IMR-90 (cell line): ENCODE measurements around the gene SPAM1. TPM values are rescaled to one million over a fixed set of nuclear protein-coding genes. Genes with fewer than 3 reads are reported as not detected.

Experiments used
- ATAC-seq: fragments of 200-7000 bp; cut with Tn5 transposase; 2 replicates; pipeline ENCODE4 v1.9.1; 2020; ENCODE audit warnings: low read depth, mild to moderate bottlenecking, moderate library complexity
- BruUV-seq: library from RNA; stranded (reverse); fragments of 400-500 nt; replicated peaks from 2 replicates; lab custom pipeline; 2021; lab: Mats Ljungman, UMichigan
- CTCF ChIA-PET: fragments of 300-600 bp; formaldehyde crosslinking; extraction: SDS; loops from one replicate; lab custom pipeline; 2021; ENCODE audit warnings: antibody characterized with exemption; lab: Yijun Ruan, JAX
- POLR2A ChIA-PET: fragments of 300-600 bp; sonication (Branson Sonifier 250); formaldehyde crosslinking; loops from one replicate; lab custom pipeline; 2022; ENCODE audit warnings: antibody characterized with exemption; ENCODE audit not compliant: unreplicated experiment; lab: Charles Lee
- DNase-seq: peaks from one replicate; pipeline ENCODE4 v3.0.0; 2013
- H2AFZ ChIP-seq: replicated peaks from 2 replicates; pipeline ENCODE3; 2013; ENCODE audit warnings: low read length, mild to moderate bottlenecking; ENCODE audit not compliant: poor library complexity
- H2AK5ac ChIP-seq: 2 replicates; pipeline ENCODE4 v1.6.1; 2013; ENCODE audit warnings: low read depth, low read length, inconsistent platforms
- H2AK9ac ChIP-seq: replicated peaks from 2 replicates; pipeline ENCODE3; 2013; ENCODE audit warnings: mild to moderate bottlenecking, low read depth, low read length, moderate library complexity; ENCODE audit not compliant: poor library complexity
- H2BK120ac ChIP-seq: 2 replicates; pipeline ENCODE4 v1.6.1; 2013; ENCODE audit warnings: low read depth, low read length, inconsistent platforms
- H2BK15ac ChIP-seq: 3 replicates; pipeline ENCODE4 v1.6.1; 2013; ENCODE audit warnings: low read depth, low read length, inconsistent platforms
- H2BK20ac ChIP-seq: 2 replicates; pipeline ENCODE4 v1.6.1; 2013; ENCODE audit warnings: low read depth, mild to moderate bottlenecking, inconsistent platforms, low read length, moderate library complexity
- H2BK5ac ChIP-seq: 2 replicates; pipeline ENCODE4 v1.6.1; 2013; ENCODE audit warnings: mild to moderate bottlenecking, low read depth, low read length, inconsistent platforms; ENCODE audit not compliant: poor library complexity, severe bottlenecking
- H3K14ac ChIP-seq: replicated peaks from 2 replicates; pipeline ENCODE4 v1.6.1; 2013; ENCODE audit warnings: low read depth, low read length, inconsistent platforms
- H3K18ac ChIP-seq: 2 replicates; pipeline ENCODE4 v1.6.1; 2013; ENCODE audit warnings: low read depth, low read length, control low read depth
- H3K23ac ChIP-seq: 2 replicates; pipeline ENCODE4 v1.6.1; 2013; ENCODE audit warnings: low read depth, low read length, inconsistent platforms
- H3K27ac ChIP-seq: 2 replicates; pipeline ENCODE4 v1.5.1; 2013; ENCODE audit warnings: mild to moderate bottlenecking, control low read depth, low read length; ENCODE audit not compliant: insufficient read depth
- H3K27me3 ChIP-seq: 2 replicates; pipeline ENCODE4 v1.6.1; 2013; ENCODE audit warnings: low read length; ENCODE audit not compliant: control insufficient read depth, insufficient read depth
- H3K36me3 ChIP-seq: 2 replicates; pipeline ENCODE4 v1.6.1; 2013; ENCODE audit warnings: low read length, mixed read lengths; ENCODE audit not compliant: control insufficient read depth, insufficient read depth
- H3K4ac ChIP-seq: 2 replicates; pipeline ENCODE4 v1.6.1; 2013; ENCODE audit warnings: low read depth, low read length, inconsistent platforms
- H3K4me1 ChIP-seq: 2 replicates; pipeline ENCODE4 v1.6.1; 2013; ENCODE audit warnings: low read length, mixed read lengths; ENCODE audit not compliant: control insufficient read depth, insufficient read depth
- H3K4me2 ChIP-seq: 2 replicates; pipeline ENCODE4 v1.6.1; 2013; ENCODE audit warnings: low read depth, mild to moderate bottlenecking, control low read depth, low read length, moderate library complexity
- H3K4me3 ChIP-seq: 2 replicates; pipeline ENCODE4 v1.5.1; 2013; ENCODE audit warnings: low read depth, mild to moderate bottlenecking, control low read depth, low read length, moderate library complexity; ENCODE audit not compliant: insufficient read depth
- H3K56ac ChIP-seq: 2 replicates; pipeline ENCODE4 v1.6.1; 2013; ENCODE audit warnings: low read length, inconsistent platforms; ENCODE audit not compliant: insufficient read depth; ENCODE audit errors: extremely low read depth
- H3K79me1 ChIP-seq, 2 experiments: 2 replicates each; pipeline ENCODE4 v1.6.1; 2013; ENCODE audit warnings: low read length in 2 of 2, inconsistent platforms in 1 of 2, low read depth in 1 of 2
- H3K9ac ChIP-seq: 2 replicates; pipeline ENCODE4 v1.6.1; 2013; ENCODE audit warnings: low read depth, low read length, control low read depth
- H3K9me1 ChIP-seq: 2 replicates; pipeline ENCODE4 v1.6.1; 2013; ENCODE audit warnings: low read length, inconsistent platforms; ENCODE audit not compliant: insufficient read depth
- H3K9me3 ChIP-seq: 2 replicates; pipeline ENCODE4 v1.6.1; 2013; ENCODE audit warnings: low read length; ENCODE audit not compliant: control insufficient read depth, insufficient read depth
- H4K20me1 ChIP-seq: 2 replicates; pipeline ENCODE4 v1.6.1; 2013; ENCODE audit warnings: low read length, inconsistent platforms; ENCODE audit not compliant: insufficient read depth
- H4K5ac ChIP-seq: 2 replicates; pipeline ENCODE4 v1.6.1; 2013; ENCODE audit warnings: mild to moderate bottlenecking, low read depth, low read length, control low read depth
- H4K8ac ChIP-seq, 2 experiments: 2 replicates each; pipeline ENCODE4 v1.6.1; 2013; ENCODE audit warnings: low read depth in 2 of 2, low read length in 2 of 2, control low read depth in 1 of 2, inconsistent platforms in 1 of 2
- H4K91ac ChIP-seq: 2 replicates; pipeline ENCODE4 v1.6.1; 2013; ENCODE audit warnings: low read depth, low read length, inconsistent platforms; ENCODE audit not compliant: insufficient read depth
- CTCF ChIP-seq: conservative IDR thresholded peaks from 2 replicates; pipeline ENCODE4 v1.5.1; 2012; ENCODE audit warnings: mild to moderate bottlenecking, low read depth, low read length, improper control_type of control experiment
- MXI1 ChIP-seq: IDR thresholded peaks from 2 replicates; pipeline ENCODE4 v1.6.1; 2012; ENCODE audit warnings: low read depth, mild to moderate bottlenecking, low read length, moderate library complexity, borderline replicate concordance
- POLR2A ChIP-seq: IDR thresholded peaks from 2 replicates; pipeline ENCODE4 v1.6.1; 2012; ENCODE audit warnings: mild to moderate bottlenecking, low read depth, low read length
- RCOR1 ChIP-seq: IDR thresholded peaks from 2 replicates; pipeline ENCODE4 v1.6.1; 2012; ENCODE audit warnings: mild to moderate bottlenecking, low read length, improper control_type of control experiment; ENCODE audit not compliant: insufficient replicate concordance
- RFX5 ChIP-seq: IDR thresholded peaks from 2 replicates; pipeline ENCODE4 v1.8.0; 2012; ENCODE audit warnings: low read depth, mild to moderate bottlenecking, low read length, moderate library complexity
- WGBS, 2 experiments: methylation state at CpG; one replicate each; pipeline versions ENCODE4 v1.1.5 to v1.1.7; 2013; ENCODE audit warnings: missing lambda C conversion rate in 2 of 2; ENCODE audit not compliant: insufficient read length in 1 of 2; ENCODE audit errors: extremely low coverage in 2 of 2; 5-methylcytosine and 5-hydroxymethylcytosine counted together
- dilution Hi-C: fragments of 300-500 bp; cut with HindIII; formaldehyde crosslinking; loops from one replicate; pipeline ENCODE4 v1.14.3; 2018; ENCODE audit warnings: low sequenced_read_pairs; ENCODE audit not compliant: unreplicated experiment
- in situ Hi-C: fragments of 300-500 bp; cut with MboI; formaldehyde crosslinking; loops from 3 replicates; pipeline ENCODE4 v1.14.3; 2019; ENCODE audit warnings: low sequenced_read_pairs, inconsistent platforms, mixed read lengths
- intact Hi-C: fragments of 100-400 bp; cut with micrococcal nuclease; formaldehyde crosslinking; loops from 2 replicates; pipeline ENCODE4 v1.10.0; 2022
- polyA plus RNA-seq, 3 experiments: library from polyadenylated mRNA; depleted of rRNA; stranded (reverse); fragments of >200 nt; gene quantifications; 2 replicates each; pipeline ENCODE4 v1.2.3, GENCODE V29; 2012; ENCODE audit warnings: low replicate concordance in 1 of 3
- total RNA-seq: library from RNA; depleted of rRNA; stranded (reverse); fragments of >200 nt; gene quantifications from 2 replicates; pipeline ENCODE4 v1.2.3, GENCODE V29; 2012
- TF ChIP-seq, protein P1 (sequence below): fragments of 150-350 bp; IDR thresholded peaks from 2 replicates; pipeline ENCODE4 v1.6.1; 2016; ENCODE audit warnings: low read depth, mild to moderate bottlenecking, low read length, moderate library complexity, borderline replicate concordance
- TF ChIP-seq, protein P2 (sequence below): fragments of 150-350 bp; IDR thresholded peaks from 2 replicates; pipeline ENCODE4 v1.6.1; 2017; ENCODE audit warnings: mild to moderate bottlenecking, antibody characterized with exemption, low read length, low read depth

The SPAM1 gene
- total and polyA plus RNA-seq, 2 of the 4 experiments (the other 2 are of a cell fraction), result not detected

DNA sequence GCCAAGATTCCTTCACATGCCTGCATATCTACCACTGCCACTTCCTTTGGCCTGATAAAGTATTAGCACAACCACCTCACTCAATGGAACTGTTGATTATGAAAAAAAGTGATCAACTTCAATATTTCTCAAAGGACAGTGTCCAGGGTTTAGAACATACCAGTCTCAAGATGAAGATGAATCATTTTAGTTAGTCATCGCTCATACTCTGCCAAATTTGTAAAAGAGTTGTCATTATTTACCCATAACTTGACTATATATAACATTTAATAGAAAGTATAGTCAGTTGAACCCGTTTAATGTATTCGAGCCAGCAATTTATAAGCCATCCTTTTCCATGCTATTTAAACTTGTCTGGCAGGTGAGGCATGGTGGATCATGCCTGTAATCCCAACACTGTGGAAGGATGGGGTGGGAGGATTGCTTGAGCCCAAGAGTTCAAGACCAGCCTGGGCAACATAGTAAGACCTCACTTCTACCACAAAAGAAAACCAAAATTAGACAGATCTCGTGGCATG is 33.2 kb downstream of the SPAM1 start:
- H4K20me1 ChIP-seq, result no peaks in the 10 kb centered on the region
- H3K36me3 ChIP-seq, result no peaks in the 10 kb centered on the region
- H3K27me3 ChIP-seq, result no peaks in the 10 kb centered on the region
- no peak overlapping the region for H3K27ac ChIP-seq
- intact Hi-C loops, result no loop called here
- H4K5ac ChIP-seq, result no peak overlapping the region
- no peak overlapping the region for H2BK120ac ChIP-seq
- H3K4ac ChIP-seq, result no peak overlapping the region
- BruUV-seq, result no TSS peak
- no peak overlapping the region for H2AFZ ChIP-seq
- no peak overlapping the region for H4K8ac ChIP-seq
- H3K4me1 ChIP-seq, result no peaks in the 10 kb centered on the region
- ATAC-seq (no peak), DNase-seq (no peak)
- H3K23ac ChIP-seq, result no peak overlapping the region
- TF ChIP-seq POLR2A, result no peak
- TF ChIP-seq RCOR1, result no peak
- no peak for TF ChIP-seq CTCF
- TF ChIP-seq RFX5, result no peak
- TF ChIP-seq, protein P1, sequence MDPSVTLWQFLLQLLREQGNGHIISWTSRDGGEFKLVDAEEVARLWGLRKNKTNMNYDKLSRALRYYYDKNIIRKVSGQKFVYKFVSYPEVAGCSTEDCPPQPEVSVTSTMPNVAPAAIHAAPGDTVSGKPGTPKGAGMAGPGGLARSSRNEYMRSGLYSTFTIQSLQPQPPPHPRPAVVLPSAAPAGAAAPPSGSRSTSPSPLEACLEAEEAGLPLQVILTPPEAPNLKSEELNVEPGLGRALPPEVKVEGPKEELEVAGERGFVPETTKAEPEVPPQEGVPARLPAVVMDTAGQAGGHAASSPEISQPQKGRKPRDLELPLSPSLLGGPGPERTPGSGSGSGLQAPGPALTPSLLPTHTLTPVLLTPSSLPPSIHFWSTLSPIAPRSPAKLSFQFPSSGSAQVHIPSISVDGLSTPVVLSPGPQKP, result no peak
- no peak for TF ChIP-seq MXI1
- TF ChIP-seq, protein P2, sequence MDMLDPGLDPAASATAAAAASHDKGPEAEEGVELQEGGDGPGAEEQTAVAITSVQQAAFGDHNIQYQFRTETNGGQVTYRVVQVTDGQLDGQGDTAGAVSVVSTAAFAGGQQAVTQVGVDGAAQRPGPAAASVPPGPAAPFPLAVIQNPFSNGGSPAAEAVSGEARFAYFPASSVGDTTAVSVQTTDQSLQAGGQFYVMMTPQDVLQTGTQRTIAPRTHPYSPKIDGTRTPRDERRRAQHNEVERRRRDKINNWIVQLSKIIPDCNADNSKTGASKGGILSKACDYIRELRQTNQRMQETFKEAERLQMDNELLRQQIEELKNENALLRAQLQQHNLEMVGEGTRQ, result no peak
- H2AK5ac ChIP-seq, result no peak overlapping the region
- no CpG with 5 or more reads among the region's 4 CpGs for WGBS, 2 experiments
- H2BK15ac ChIP-seq, result no peak overlapping the region
- H3K4me2 ChIP-seq, result no peak overlapping the region
- H3K9ac ChIP-seq, result no peak overlapping the region
- H3K79me1 ChIP-seq, result no peaks in the 10 kb centered on the region
- no peak overlapping the region for H3K4me3 ChIP-seq
- in situ Hi-C loops, result no loop called here
- dilution Hi-C loops, result no loop called here
- no peak overlapping the region for H2AK9ac ChIP-seq
- H3K56ac ChIP-seq, result no peak overlapping the region
- H3K18ac ChIP-seq, result no peak overlapping the region
- H4K91ac ChIP-seq, result no peak overlapping the region
- POLR2A ChIA-PET, result no interaction called here
- no peaks in the 10 kb centered on the region for H3K9me1 ChIP-seq
- H3K14ac ChIP-seq, result no peak overlapping the region
- no peaks in the 10 kb centered on the region for H3K9me3 ChIP-seq
- H2BK5ac ChIP-seq, result no peak overlapping the region
- CTCF ChIA-PET, result no interaction called here
- H2BK20ac ChIP-seq, result no peak overlapping the region
